Measurements from ENCODE around the gene RNF208.

- TF ChIP-seq JUNB (IDR thresholded peaks at IDR 0.05; ENCODE audit: unreplicated experiment) (no peak), CTCF (conservative IDR thresholded peaks at IDR 0.05; ENCODE audit: low read depth in 2 of 2) (no peak), EZH2 (IDR thresholded peaks at IDR 0.05; ENCODE audit: low read depth, unreplicated experiment) (no peak), POLR2AphosphoS5 (IDR thresholded peaks at IDR 0.05; ENCODE audit: low read depth) (no peak), ZNF331 (CRISPR knock-in tag; IDR thresholded peaks at IDR 0.05; ENCODE audit: low read depth) (no peak), EZH2phosphoT487 (IDR thresholded peaks at IDR 0.05; ENCODE audit: unreplicated experiment) (no peak), NANOG (IDR thresholded peaks at IDR 0.05; ENCODE audit: borderline replicate concordance) (no peak), REST (IDR thresholded peaks at IDR 0.05; ENCODE audit: unreplicated experiment) (no peak), ZNF462 (CRISPR knock-in tag; IDR thresholded peaks at IDR 0.05) (no peak), ZNF114 (CRISPR knock-in tag; IDR thresholded peaks at IDR 0.05) (no peak), ETS1 (IDR thresholded peaks at IDR 0.05) (no peak)
Measured at GRCh38 chr9:137263506-137263905, 41.5 kb upstream of the RNF208 start.

Measured in GM23338 (cell line).